Activated naive CD4-positive, alpha-beta T cell treated with Interleukin-2 at 50 U/mL for 16 hours (primary cell): ENCODE data around the gene TCF3.

Experiments
- DNase-seq: peaks from one replicate; pipeline ENCODE4 v3.0.0-alpha.2; 2020

TCF3 gene

DNA sequence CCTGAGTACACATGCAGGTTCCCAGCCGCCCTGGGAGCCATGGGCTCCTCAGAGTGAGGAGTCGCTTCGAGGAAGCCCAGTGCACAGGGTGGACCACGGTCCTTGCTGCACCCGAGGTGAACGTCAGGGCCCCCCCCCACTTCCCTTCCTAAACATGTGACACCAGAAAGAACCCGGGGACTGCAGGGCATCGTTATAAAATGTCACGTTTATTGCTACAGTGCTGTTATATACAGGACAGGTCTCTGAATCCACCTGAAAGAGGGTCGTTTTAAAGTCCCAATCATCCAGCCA lies 43.4 kb downstream of the TCF3 start:
- DNase-seq: no peak

GRCh38 chr19:1608359-1609102 lies 43.9 kb downstream of the TCF3 start:
- peak; percentile 29 for DNase-seq

GRCh38 chr19:1606138-1606651 lies 46.2 kb downstream of the TCF3 start:
- no peak for DNase-seq

GRCh38 chr19:1605236-1606137 lies 46.9 kb downstream of the TCF3 start, which contains the start of gene UQCR11:
UQCR11 (minus strand) TSS chr19:1605462; CDS start chr19:1605409, 53 bp downstream.
- DNase-seq: peak; percentile 94

GRCh38 chr19:1602091-1602707 lies 50.2 kb downstream of the TCF3 start:
- DNase-seq: no peak

GRCh38 chr19:1601613-1602064 lies 50.8 kb downstream of the TCF3 start:
- no peak for DNase-seq

GRCh38 chr19:1599460-1599846 lies 53.0 kb downstream of the TCF3 start:
- no peak for DNase-seq

DNA sequence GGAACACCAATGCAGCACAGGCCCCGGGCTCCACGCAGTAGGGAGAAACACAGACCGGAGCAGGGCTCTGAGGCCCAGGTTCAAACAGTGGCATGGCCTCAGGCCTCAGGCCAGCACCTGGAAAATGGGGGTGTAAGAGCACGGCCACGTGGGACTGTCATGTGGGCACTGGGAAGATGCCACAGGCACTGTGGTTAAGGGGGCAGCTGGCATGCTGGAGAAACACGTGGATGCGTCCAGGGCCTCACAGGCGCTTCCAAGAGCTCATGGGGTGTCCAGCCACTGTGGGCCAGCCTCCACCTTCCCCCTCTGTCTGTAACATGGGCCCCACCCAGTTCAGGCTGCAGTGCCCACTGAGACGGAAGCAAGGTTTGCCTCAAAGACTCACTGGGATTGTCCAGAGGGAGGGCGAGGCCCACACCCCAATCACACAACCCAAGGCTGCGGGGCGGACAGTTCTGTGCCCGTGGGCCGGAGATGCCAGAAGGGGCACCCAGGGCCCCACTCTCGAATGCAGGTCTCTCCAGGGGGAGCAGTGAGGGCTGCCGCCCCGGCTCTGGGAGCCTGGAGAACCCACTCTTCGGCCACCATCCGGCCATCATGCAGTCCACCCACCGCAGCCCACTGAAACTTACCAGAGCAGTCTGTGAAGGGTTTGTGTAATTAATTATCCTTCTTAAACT lies 53.5 kb downstream of the TCF3 start:
- no peak for DNase-seq

DNA sequence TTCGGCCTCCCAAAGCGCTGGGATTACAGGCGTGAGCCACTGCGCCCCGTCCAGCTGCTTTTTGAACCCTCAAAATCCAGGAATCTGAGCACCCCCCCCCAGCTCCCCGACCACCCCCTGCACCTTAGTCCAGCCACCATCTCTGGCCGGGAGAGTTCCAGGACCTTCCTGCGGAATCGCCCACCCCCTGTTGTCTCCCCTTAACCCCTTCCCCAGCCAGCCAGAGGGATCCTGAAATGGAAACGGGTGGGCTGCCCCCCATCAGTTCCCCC lies 59.0 kb downstream of the TCF3 start:
- DNase-seq: no peak

GRCh38 chr19:1592755-1593500 lies 59.5 kb downstream of the TCF3 start, which contains the start of gene MBD3:
MBD3 (minus strand) TSS chr19:1592865; CDS start chr19:1592631, 234 bp downstream.
- peak; percentile 87 for DNase-seq

DNA sequence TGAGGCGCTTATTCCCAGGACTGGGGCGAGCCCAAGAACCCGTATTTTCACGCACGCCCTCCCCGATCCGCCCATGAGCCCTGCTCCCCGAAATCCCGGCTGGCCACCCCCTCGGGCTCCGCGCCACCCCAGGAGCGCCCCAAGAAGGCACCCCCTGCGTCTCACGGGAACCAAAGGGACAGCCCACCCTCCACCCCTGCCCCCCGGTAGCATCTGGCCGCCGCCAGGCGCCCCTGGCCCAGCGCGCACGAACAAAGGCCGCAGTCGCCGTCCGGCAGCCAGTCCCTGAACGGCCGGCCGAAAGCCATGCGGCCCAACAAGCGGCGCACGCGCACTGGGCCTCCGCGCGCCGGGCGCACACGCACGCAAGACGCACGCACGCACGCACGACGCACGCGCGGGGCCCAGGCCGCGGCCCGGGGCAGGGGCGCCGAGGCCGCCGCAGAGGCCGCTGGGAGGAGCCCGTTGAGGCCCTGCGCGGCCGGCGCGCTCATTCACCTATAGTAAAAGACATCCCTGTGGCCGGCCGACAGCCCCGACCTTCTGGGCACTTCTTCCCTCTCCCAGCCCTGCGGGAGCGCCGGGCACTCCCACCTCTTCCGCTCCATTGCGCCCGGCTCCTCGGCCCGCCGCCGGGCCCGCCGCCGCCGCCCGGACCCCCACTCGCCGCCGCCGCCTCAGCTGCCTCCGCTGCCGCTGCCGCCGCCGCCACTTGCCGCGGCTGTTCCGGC lies 60.2 kb downstream of the TCF3 start:
- peak; percentile 85 for DNase-seq

DNA sequence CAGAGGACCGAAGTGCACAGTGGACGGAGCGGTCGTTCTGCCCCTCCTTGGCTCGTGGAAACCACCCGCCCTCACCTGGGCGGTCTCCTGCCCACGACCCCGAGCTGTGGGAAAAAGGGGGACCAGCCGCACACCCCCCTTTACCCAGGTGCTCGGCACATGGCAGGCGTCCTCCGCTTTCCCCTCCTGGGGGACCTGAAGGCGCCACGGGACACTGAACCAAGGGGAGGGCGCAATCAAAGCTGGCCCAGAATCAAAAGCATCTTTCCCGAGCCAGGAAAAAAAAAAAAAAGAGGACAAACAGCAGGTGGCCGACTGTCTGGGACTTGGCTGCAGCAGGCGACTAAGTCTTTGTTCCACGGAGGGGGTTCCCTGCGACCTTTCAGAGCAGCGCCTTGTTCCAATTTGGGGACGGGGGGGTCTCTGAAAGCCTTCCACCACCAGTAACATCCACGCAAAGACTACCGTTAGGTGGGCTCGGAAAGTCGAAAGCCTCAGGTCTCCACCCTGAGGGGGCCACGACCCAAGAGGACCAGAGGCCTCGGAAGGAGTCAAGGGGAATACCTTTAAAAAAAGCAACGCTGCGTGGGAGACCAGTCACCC lies 60.9 kb downstream of the TCF3 start:
- peak; percentile 16 for DNase-seq

GRCh38 chr19:1590641-1591397 lies 61.6 kb downstream of the TCF3 start:
- DNase-seq: peak; percentile 43

GRCh38 chr19:1587872-1588271 lies 64.5 kb downstream of the TCF3 start:
- no peak for DNase-seq

DNA sequence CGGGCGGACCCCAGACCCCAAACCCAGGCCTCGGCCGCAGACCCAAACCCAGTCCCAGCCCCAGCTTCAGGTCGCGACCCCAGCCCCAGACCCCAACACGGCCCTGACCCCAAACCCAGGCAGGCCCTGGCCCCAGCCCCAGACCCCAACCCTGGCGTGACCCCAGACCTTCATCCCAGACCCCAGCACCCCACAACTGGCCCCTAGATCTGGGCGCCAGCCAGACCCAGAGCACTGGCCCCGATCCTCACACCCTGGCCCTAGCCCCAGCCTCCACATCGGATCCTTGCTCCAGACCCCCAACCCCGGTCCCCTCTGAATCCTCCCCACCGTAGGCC lies 67.2 kb downstream of the TCF3 start:
- DNase-seq: no peak

GRCh38 chr19:1584500-1585242 lies 67.7 kb downstream of the TCF3 start:
- DNase-seq: no peak

DNA sequence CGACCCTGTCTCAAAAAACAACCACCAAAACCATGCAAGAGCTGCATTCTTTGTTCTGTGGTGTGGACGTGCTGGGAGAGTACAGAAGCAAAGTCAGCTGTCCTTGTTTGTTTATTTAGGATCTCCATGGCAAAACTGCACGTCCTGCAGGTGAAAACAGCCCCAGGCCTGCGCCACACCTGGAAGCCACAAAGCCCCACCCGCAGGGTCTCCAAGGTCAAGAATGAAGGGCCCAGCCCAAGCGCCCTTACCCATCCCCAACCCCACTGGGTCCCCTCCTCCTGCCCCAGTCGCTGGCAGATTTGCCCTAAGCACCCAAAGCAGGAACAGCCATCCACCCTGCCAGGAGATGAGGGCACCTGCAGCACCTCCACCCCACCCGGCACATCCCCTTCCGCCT lies 70.2 kb downstream of the TCF3 start:
- no peak for DNase-seq

GRCh38 chr19:1580957-1581356 lies 71.5 kb downstream of the TCF3 start:
- DNase-seq: no peak

- DNase-seq: no peak
These were observed 72.0 kb downstream of the TCF3 start for GRCh38 chr19:1580382-1580781.

- no peak for DNase-seq
These were observed 73.2 kb downstream of the TCF3 start for GRCh38 chr19:1579222-1579621.
